Caco-2 (cell line): ENCODE results near the gene RLF. TPM values are rescaled to one million over a fixed set of nuclear protein-coding genes. Genes with fewer than 3 reads are reported as not detected.

Experiments used
- BruUV-seq: library from RNA; stranded (reverse); fragments of 400-500 nt; replicated peaks from 2 replicates; lab custom pipeline; 2021; lab: Mats Ljungman, UMichigan
- CTCF ChIA-PET: fragments of 300-600 bp; sonication (Branson Sonifier 250); formaldehyde crosslinking; loops from one replicate; lab custom pipeline; 2022; ENCODE audit warnings: antibody characterized with exemption; lab: Charles Lee
- POLR2A ChIA-PET: fragments of 300-600 bp; sonication (Branson Sonifier 250); formaldehyde crosslinking; loops from one replicate; lab custom pipeline; 2022; ENCODE audit warnings: antibody characterized with exemption; lab: Charles Lee
- DNase-seq, 2 experiments: peaks; one replicate each; pipeline versions ENCODE4 v3.0.0 to v3.0.0-alpha.2; 2020 to 2022
- H3K27me3 ChIP-seq: replicated peaks from 2 replicates; pipeline ENCODE4 v1.6.0; 2011; ENCODE audit warnings: low read length; ENCODE audit not compliant: control insufficient read depth, insufficient read depth
- H3K36me3 ChIP-seq: 2 replicates; pipeline ENCODE4 v1.5.1; 2011; ENCODE audit warnings: low read length; ENCODE audit not compliant: control insufficient read depth, insufficient read depth
- H3K4me1 ChIP-seq: fragments of 250-450 bp; sonication (Bioruptor Pico); 2 replicates; pipeline ENCODE4 v1.5.1; 2020; ENCODE audit warnings: mild to moderate bottlenecking
- H3K4me3 ChIP-seq: 2 replicates; pipeline ENCODE4 v1.5.1; 2011; ENCODE audit warnings: low read depth, mild to moderate bottlenecking, control low read depth, low read length
- H3K9me3 ChIP-seq: fragments of 250-450 bp; sonication (Bioruptor Pico); 2 replicates; pipeline ENCODE4 v1.5.1; 2020; ENCODE audit warnings: mild to moderate bottlenecking, moderate library complexity
- H3K27ac Mint-ChIP-seq: one replicate; pipeline ENCODE4 v1.8.0; 2022; ENCODE audit warnings: mixed read lengths; ENCODE audit not compliant: unreplicated experiment
- H3K27me3 Mint-ChIP-seq: one replicate; pipeline ENCODE4 v1.8.0; 2022; ENCODE audit warnings: mixed read lengths; ENCODE audit not compliant: insufficient read depth, unreplicated experiment
- H3K36me3 Mint-ChIP-seq: one replicate; pipeline ENCODE4 v1.8.0; 2022; ENCODE audit warnings: mild to moderate bottlenecking, mixed read lengths; ENCODE audit not compliant: insufficient read depth, unreplicated experiment
- H3K4me1 Mint-ChIP-seq: one replicate; pipeline ENCODE4 v1.8.0; 2022; ENCODE audit warnings: low read depth, mixed read lengths; ENCODE audit not compliant: unreplicated experiment
- H3K4me3 Mint-ChIP-seq: one replicate; pipeline ENCODE4 v1.8.0; 2022; ENCODE audit warnings: mild to moderate bottlenecking, moderate library complexity, mixed read lengths; ENCODE audit not compliant: unreplicated experiment
- H3K9me3 Mint-ChIP-seq: one replicate; pipeline ENCODE4 v1.8.0; 2022; ENCODE audit warnings: mixed read lengths; ENCODE audit not compliant: unreplicated experiment
- intact Hi-C: fragments of 100-400 bp; cut with micrococcal nuclease; formaldehyde crosslinking; loops from one replicate; pipeline ENCODE4 v1.10.0; 2022; ENCODE audit not compliant: unreplicated experiment
- total RNA-seq: library from RNA; stranded (reverse); gene quantifications from 2 replicates; pipeline ENCODE4 v1.2.3, GENCODE V29; 2022
- TF ChIP-seq, protein P1 (sequence below), 2 experiments: fragments of 200-600 bp in 1 of 2; IDR thresholded peaks; 1 replicate in 1 of 2; 2 replicates in 1 of 2; pipeline versions ENCODE4 v1.5.1 to v1.8.0; 2011 to 2022; ENCODE audit warnings: antibody characterized with exemption in 1 of 2, control low read depth in 1 of 2, inconsistent platforms in 1 of 2, low read depth in 1 of 2, low read length in 1 of 2, mild to moderate bottlenecking in 1 of 2, moderate library complexity in 1 of 2; ENCODE audit not compliant: insufficient read depth in 1 of 2, severe bottlenecking in 1 of 2, unreplicated experiment in 1 of 2

The RLF gene
- total RNA-seq, 1 experiment from 2014 or later, result 11.6 TPM

- peaks cover 6% of the 10 kb centered on the region for H3K4me1 Mint-ChIP-seq
- no peaks in the 10 kb centered on the region for H3K27me3 ChIP-seq
- POLR2A ChIA-PET, result interaction anchor here (1.0 kb wide), 1 partner anchor 11 kb away, joined by 3 read pairs; the partner anchor contains the start of gene TMCO2
- intact Hi-C loops, result loop anchor here (1.0 to 10.0 kb wide), 2 partner anchors 56 to 97 kb away; partner anchors contain the start of genes COL9A2 and RLF
- DNase-seq, result no peak
- TF ChIP-seq, protein P1, sequence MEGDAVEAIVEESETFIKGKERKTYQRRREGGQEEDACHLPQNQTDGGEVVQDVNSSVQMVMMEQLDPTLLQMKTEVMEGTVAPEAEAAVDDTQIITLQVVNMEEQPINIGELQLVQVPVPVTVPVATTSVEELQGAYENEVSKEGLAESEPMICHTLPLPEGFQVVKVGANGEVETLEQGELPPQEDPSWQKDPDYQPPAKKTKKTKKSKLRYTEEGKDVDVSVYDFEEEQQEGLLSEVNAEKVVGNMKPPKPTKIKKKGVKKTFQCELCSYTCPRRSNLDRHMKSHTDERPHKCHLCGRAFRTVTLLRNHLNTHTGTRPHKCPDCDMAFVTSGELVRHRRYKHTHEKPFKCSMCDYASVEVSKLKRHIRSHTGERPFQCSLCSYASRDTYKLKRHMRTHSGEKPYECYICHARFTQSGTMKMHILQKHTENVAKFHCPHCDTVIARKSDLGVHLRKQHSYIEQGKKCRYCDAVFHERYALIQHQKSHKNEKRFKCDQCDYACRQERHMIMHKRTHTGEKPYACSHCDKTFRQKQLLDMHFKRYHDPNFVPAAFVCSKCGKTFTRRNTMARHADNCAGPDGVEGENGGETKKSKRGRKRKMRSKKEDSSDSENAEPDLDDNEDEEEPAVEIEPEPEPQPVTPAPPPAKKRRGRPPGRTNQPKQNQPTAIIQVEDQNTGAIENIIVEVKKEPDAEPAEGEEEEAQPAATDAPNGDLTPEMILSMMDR (IDR thresholded peaks at IDR 0.05; ENCODE audit: insufficient read depth in 1 of 2, low read depth in 1 of 2, low read length in 1 of 2, severe bottlenecking in 1 of 2, unreplicated experiment in 1 of 2), result no peak
- no peaks in the 10 kb centered on the region; the same call in 1 of the 2 replicates for H3K36me3 ChIP-seq
- H3K27ac Mint-ChIP-seq, result peak overlapping the region; percentile 100
- peaks cover 28% of the 10 kb centered on the region for H3K36me3 Mint-ChIP-seq
- CTCF ChIA-PET, result no interaction called here
- BruUV-seq, result TSS peak; percentile 63
- no peaks in the 10 kb centered on the region; the same call in 1 of the 2 replicates for H3K4me1 ChIP-seq
- H3K9me3 Mint-ChIP-seq, result no peaks in the 10 kb centered on the region
- H3K27me3 Mint-ChIP-seq, result no peaks in the 10 kb centered on the region
- H3K9me3 ChIP-seq, result no peaks in the 10 kb centered on the region
- peak overlapping the region; percentile 90 for H3K4me3 Mint-ChIP-seq
- peak overlapping the region; percentile 51 for H3K4me3 ChIP-seq
Measured at GRCh38 chr1:40258445-40258769, 97.2 kb downstream of the RLF start.

DNA sequence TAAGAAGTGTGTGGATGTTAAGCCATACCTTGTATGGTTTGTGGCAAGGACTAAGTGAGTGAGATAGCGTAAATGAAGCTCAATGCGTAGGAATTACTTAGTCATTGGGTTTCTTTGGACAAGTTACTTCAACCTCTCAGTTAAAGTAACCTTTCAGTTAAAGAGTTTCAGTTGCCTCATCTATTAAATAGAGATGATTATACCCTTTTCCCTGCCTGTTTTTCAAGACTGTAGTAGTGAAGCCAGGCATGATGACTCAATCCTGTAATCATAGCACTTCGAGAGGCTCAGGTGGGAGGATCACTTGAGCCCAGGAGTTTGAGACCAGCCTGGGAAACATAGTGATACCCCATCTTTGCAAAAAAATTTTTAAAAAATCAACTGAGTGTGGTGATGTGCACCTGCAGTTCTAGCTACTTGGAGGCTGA is 103.2 kb downstream of the RLF start:
- Histone ChIP-seq H3K4me1 (no peaks in the 10 kb centered on the region), H3K4me3 (no peak overlapping the region), H3K36me3 (no peaks in the 10 kb centered on the region; the same call in 1 of the 2 replicates), H3K27me3 (no peaks in the 10 kb centered on the region), H3K9me3 (no peaks in the 10 kb centered on the region)
- ChIA-PET CTCF (no interaction called here), POLR2A (no interaction called here)
- no peaks in the 10 kb centered on the region for H3K4me1 Mint-ChIP-seq
- H3K36me3 Mint-ChIP-seq, result peaks cover 30% of the 10 kb centered on the region
- intact Hi-C loops, result no loop called here
- no peak overlapping the region for H3K4me3 Mint-ChIP-seq
- no TSS peak for BruUV-seq
- H3K27ac Mint-ChIP-seq, result no peak overlapping the region
- H3K27me3 Mint-ChIP-seq, result no peaks in the 10 kb centered on the region
- no peak for DNase-seq
- TF ChIP-seq, protein P1 (IDR thresholded peaks at IDR 0.05; ENCODE audit: insufficient read depth in 1 of 2, low read depth in 1 of 2, low read length in 1 of 2, severe bottlenecking in 1 of 2, unreplicated experiment in 1 of 2), result no peak
- H3K9me3 Mint-ChIP-seq, result no peaks in the 10 kb centered on the region

GRCh38 chr1:40265298-40265697 is 104.1 kb downstream of the RLF start:
- Mint-ChIP-seq H3K4me3 (no peak overlapping the region), H3K27me3 (no peaks in the 10 kb centered on the region), H3K4me1 (no peaks in the 10 kb centered on the region), H3K9me3 (no peaks in the 10 kb centered on the region), H3K36me3 (peaks cover 36% of the 10 kb centered on the region), H3K27ac (no peak overlapping the region)
- DNase-seq, result no peak
- intact Hi-C loops, result no loop called here
- CTCF ChIA-PET, result interaction anchor here (0.6 kb wide), 1 partner anchor 42 kb away, joined by 3 read pairs; no protein-coding TSS in a partner anchor
- POLR2A ChIA-PET, result no interaction called here
- BruUV-seq, result no TSS peak
- H3K36me3 ChIP-seq, result no peaks in the 10 kb centered on the region
- H3K9me3 ChIP-seq, result no peaks in the 10 kb centered on the region
- no peaks in the 10 kb centered on the region for H3K27me3 ChIP-seq
- TF ChIP-seq, protein P1 (IDR thresholded peaks at IDR 0.05; ENCODE audit: insufficient read depth in 1 of 2, low read depth in 1 of 2, low read length in 1 of 2, severe bottlenecking in 1 of 2, unreplicated experiment in 1 of 2), result no peak
- no peaks in the 10 kb centered on the region for H3K4me1 ChIP-seq
- no peak overlapping the region for H3K4me3 ChIP-seq
